Psoas muscle (tissue), 8 donors: ENCODE results near the gene HCN3. TPM values are rescaled to one million over a fixed set of nuclear protein-coding genes. Genes with fewer than 3 reads are reported as not detected.

Source experiments
- ATAC-seq, 4 donors: fragments of 200-7000 bp; cut with Tn5 transposase; one replicate each; pipeline ENCODE4 v1.9.1; 2020; ENCODE audit warnings: moderate library complexity in 3 of 4, mild to moderate bottlenecking in 2 of 4
- DNase-seq, 2 donors: peaks; one replicate each; pipeline ENCODE4 v3.0.0-alpha.2; 2020
- H3K27ac ChIP-seq: fragments of 200-600 bp; one replicate; pipeline ENCODE4 v1.8.0; 2022
- H3K27me3 ChIP-seq, 3 donors: fragments of 200-600 bp in 1 of 3; one replicate each; pipeline versions ENCODE4 v1.6.1 to v1.8.0; 2013 to 2022; ENCODE audit warnings: low read length in 2 of 3, mild to moderate bottlenecking in 2 of 3, moderate library complexity in 1 of 3; ENCODE audit not compliant: insufficient read depth in 3 of 3
- H3K36me3 ChIP-seq, 2 donors: fragments of 200-600 bp in 1 of 2; one replicate each; pipeline versions ENCODE4 v1.6.1 to v1.8.0; 2013 to 2022; ENCODE audit warnings: low read depth in 1 of 2, mild to moderate bottlenecking in 1 of 2, moderate library complexity in 1 of 2; ENCODE audit not compliant: insufficient read depth in 1 of 2
- H3K4me1 ChIP-seq: fragments of 200-600 bp; one replicate; pipeline ENCODE4 v1.8.0; 2022
- H3K4me3 ChIP-seq: fragments of 200-600 bp; one replicate; pipeline ENCODE4 v1.8.0; 2022; ENCODE audit warnings: mild to moderate bottlenecking
- H3K9me3 ChIP-seq: fragments of 200-600 bp; one replicate; pipeline ENCODE4 v1.8.0; 2022
- CTCF ChIP-seq: fragments of 200-600 bp; IDR thresholded peaks from one replicate; pipeline ENCODE4 v1.8.0; 2022; ENCODE audit warnings: antibody characterized with exemption
- WGBS, 3 donors: extraction: QIAGEN DNeasy Blood & Tissue Kit; methylation state at CpG; one replicate each; pipeline versions ENCODE4 v1.1.6 to v1.1.7; 2013; 5-methylcytosine and 5-hydroxymethylcytosine counted together
- intact Hi-C, 2 donors: fragments of 100-400 bp; cut with DNase I; formaldehyde crosslinking; loops; one replicate each; pipeline versions ENCODE4 v1.11.0 to v1.14.2; 2022
- polyA plus RNA-seq, 3 donors: library from polyadenylated mRNA; stranded (reverse); fragments of 200-250 nt; gene quantifications; one replicate each; pipeline ENCODE4 v1.2.3, GENCODE V29; 2013
- total RNA-seq, 4 donors: library from RNA; stranded (reverse); fragmentation: NEBNext Ultra II Directional in 2 of 4; extraction: Animal tissue kit (Norgen Biotek cat#: 25700) in 2 of 4; gene quantifications; one replicate each; pipeline versions ENCODE4 v1.2.1 to v1.2.4, GENCODE V29; 2021 to 2023
- donor health status: healthy with polysubstance abuse.
- donor health status: DM: no; HTN: no; CAD: no; lungs with moderate emphysema.
- donor health status: Bipolar disorder and iron deficiency.
- donor health status: healthy.
- donor health status: DM: yes; HTN: yes; CAD: no.
- donor health status: DM: no; HTN: no; CAD: no.
- donor health status: DM: no; HTN: no; CAD: no.
- donor health status: DM: yes; HTN: yes; CAD: no.

Gene HCN3
- total and polyA plus RNA-seq, 7 donors: 0.27 to 0.97 (median 0.45) TPM; not detected in 1

- TF ChIP-seq CTCF: no peak
- intact Hi-C loops: loop anchor here (2.0 to 10.0 kb wide), 5 partner anchors 46 to 271 kb away; partner anchors contain the start of gene HCN3 (in 2 of the 2)
- ATAC-seq: peak; percentile 47 to 58 (median 56)
Measured at GRCh38 chr1:155323729-155324036, 46.4 kb downstream of the HCN3 start.

GRCh38 chr1:155324037-155324716, 46.9 kb downstream of the HCN3 start:
- TF ChIP-seq CTCF: no peak
- intact Hi-C loops: loop anchor here (5.0 to 10.0 kb wide), 3 partner anchors 47 to 271 kb away; partner anchors contain the start of gene HCN3 (in 1 of the 2)
- Histone ChIP-seq H3K27ac (peak overlapping the region; percentile 82), H3K4me1 (peaks cover 24% of the 10 kb centered on the region), H3K4me3 (peak overlapping the region; percentile 96), H3K36me3 (peaks cover 0 to 29% of the 10 kb centered on the region in 2 donors), H3K27me3 (no peaks in the 10 kb centered on the region), H3K9me3 (no peaks in the 10 kb centered on the region)
- peak; percentile 89 to 90 (median 90) for ATAC-seq
- peak; percentile 94 to 96 for DNase-seq
- 0 to 1% (median 0%) methylated on average over 29 to 44 of the region's 44 CpGs for WGBS, 3 donors

More at GRCh38 chr1:155323729-155324036, 46.4 kb downstream of the HCN3 start:
- WGBS, 3 donors: 0% methylated on average over 19 to 29 of the region's 29 CpGs
- H3K9me3 ChIP-seq: no peaks in the 10 kb centered on the region
- H3K4me1 ChIP-seq: peaks cover 24% of the 10 kb centered on the region
- no peaks in the 10 kb centered on the region for H3K27me3 ChIP-seq
- peak overlapping the region; percentile 96 for H3K4me3 ChIP-seq
- peaks cover 0 to 26% of the 10 kb centered on the region in 2 donors for H3K36me3 ChIP-seq
- DNase-seq: peak; percentile 85 to 91
- peak overlapping the region; percentile 82 for H3K27ac ChIP-seq

- Histone ChIP-seq H3K27me3 (no peaks in the 10 kb centered on the region), H3K4me1 (peaks cover 24% of the 10 kb centered on the region), H3K4me3 (peak overlapping the region; percentile 96), H3K27ac (peak overlapping the region; percentile 82), H3K36me3 (peaks cover 0 to 32% of the 10 kb centered on the region in 2 donors), H3K9me3 (no peaks in the 10 kb centered on the region)
- WGBS, 3 donors: 11 to 21% (median 14%) methylated on average over 53 to 59 of the region's 59 CpGs
- TF ChIP-seq CTCF: peak; percentile 13
- ATAC-seq (peak; percentile 3 to 19 (median 9)), DNase-seq (peak; percentile 59 to 76)
- intact Hi-C loops: loop anchor here (5.0 to 10.0 kb wide), 3 partner anchors 48 to 270 kb away; partner anchors contain the start of gene HCN3 (in 1 of the 2)
Measured at GRCh38 chr1:155324717-155325602, 47.7 kb downstream of the HCN3 start.

GRCh38 chr1:155325603-155325893, 48.3 kb downstream of the HCN3 start:
- no peaks in the 10 kb centered on the region for H3K27me3 ChIP-seq
- no peak for ATAC-seq
- peak overlapping the region; percentile 96 for H3K4me3 ChIP-seq
- H3K36me3 ChIP-seq: peaks cover 0 to 38% of the 10 kb centered on the region in 2 donors
- peak overlapping the region; percentile 41 for H3K27ac ChIP-seq
- WGBS, 3 donors: 51 to 60% (median 55%) methylated on average over 3 to 6 of the region's 6 CpGs
- no peaks in the 10 kb centered on the region for H3K9me3 ChIP-seq
- intact Hi-C loops: loop anchor here in 1 of 2 donors (10.0 kb wide), 1 partner anchor 269 kb away; no protein-coding TSS in a partner anchor
- DNase-seq: no peak
- H3K4me1 ChIP-seq: peaks cover 24% of the 10 kb centered on the region
- TF ChIP-seq CTCF: no peak
